Adipocyte (in vitro differentiated cells): ENCODE measurements around the gene FRG2C.
A peak's percentile ranks its signal among the peaks of the same experiment; 100 is the strongest.
"Not testable (repeated sequence)": the region's sequence is repeated elsewhere in the genome, so short reads cannot be mapped to it uniquely, and the experiment has no call there.

Source experiments
- DNase-seq: peaks from one replicate; pipeline ENCODE4 v3.0.0-alpha.2; 2015; ENCODE audit warnings: low read depth
- H3K27me3 ChIP-seq: replicated peaks from 2 replicates; pipeline ENCODE4 v1.7.0; 2013; ENCODE audit warnings: mild to moderate bottlenecking, low read length, moderate library complexity; ENCODE audit not compliant: control insufficient read depth, insufficient read depth
- H3K36me3 ChIP-seq: 2 replicates; pipeline ENCODE4 v1.7.0; 2013; ENCODE audit warnings: low read length, mild to moderate bottlenecking, moderate library complexity; ENCODE audit not compliant: control insufficient read depth, insufficient read depth, severe bottlenecking
- H3K4me1 ChIP-seq: 2 replicates; pipeline ENCODE4 v1.7.0; 2013; ENCODE audit warnings: mild to moderate bottlenecking, low read length, moderate library complexity; ENCODE audit not compliant: control insufficient read depth, insufficient read depth
- H3K4me3 ChIP-seq: 2 replicates; pipeline ENCODE4 v1.7.0; 2013; ENCODE audit warnings: mild to moderate bottlenecking, low read length, moderate library complexity
- H3K9ac ChIP-seq: 2 replicates; pipeline ENCODE4 v1.7.0; 2013; ENCODE audit warnings: mild to moderate bottlenecking, low read length, moderate library complexity
- H3K9me3 ChIP-seq: 2 replicates; pipeline ENCODE4 v1.7.0; 2013; ENCODE audit warnings: mild to moderate bottlenecking, low read length, moderate library complexity; ENCODE audit not compliant: control insufficient read depth

The FRG2C gene

DNA sequence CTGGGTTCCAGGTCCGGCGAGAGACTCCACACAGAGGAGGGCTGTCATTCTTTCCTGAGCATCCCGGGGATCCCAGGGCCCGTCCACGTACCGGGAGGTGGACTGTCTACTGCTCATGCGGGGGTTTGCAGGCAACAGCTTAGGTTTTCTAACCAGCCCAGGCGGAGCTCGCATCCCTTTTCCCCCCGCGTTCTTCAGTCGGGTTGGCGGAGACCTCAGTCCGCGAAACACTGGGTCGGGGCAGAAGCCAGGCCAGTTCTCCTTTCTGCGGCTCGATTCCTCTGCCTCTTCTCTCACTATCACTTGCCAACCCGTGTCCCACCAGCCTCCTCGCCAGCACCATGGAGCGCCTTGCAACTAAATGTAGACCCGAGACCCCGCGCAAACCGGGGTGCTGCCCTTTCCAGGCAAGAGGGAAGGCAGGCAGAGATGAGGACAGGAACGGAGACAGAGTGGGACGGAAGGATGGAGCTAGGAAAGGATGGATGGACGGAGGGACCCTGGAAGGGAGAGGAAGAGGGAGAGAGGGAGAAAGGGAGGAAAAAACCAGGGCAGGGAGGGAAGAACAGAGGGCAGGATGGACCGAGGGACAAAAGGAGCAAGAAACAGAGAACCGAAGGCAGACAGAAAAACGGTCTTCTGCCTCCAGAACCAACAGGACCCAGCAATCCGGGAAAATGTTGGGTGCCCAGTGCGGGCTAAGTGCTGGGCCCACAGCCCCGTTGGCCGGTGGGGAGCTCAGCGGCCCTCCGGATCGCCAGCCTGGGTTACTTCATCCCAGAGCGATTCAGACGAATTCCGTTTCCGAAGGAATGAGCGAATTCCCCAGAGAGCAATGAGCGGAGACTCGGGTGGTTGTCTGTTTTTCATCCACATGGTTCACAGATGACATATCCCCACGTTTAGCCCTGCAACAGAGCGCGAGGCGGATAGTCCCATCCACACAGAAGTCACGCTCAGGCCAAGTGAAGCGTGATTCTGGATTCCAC is 6.5 kb downstream of the FRG2C start:
- H3K36me3 ChIP-seq, H3K27me3 ChIP-seq, H3K4me1 ChIP-seq, H3K9me3 ChIP-seq: not testable (repeated sequence)
- Histone ChIP-seq H3K4me3 (peak overlapping the region; percentile 73), H3K9ac (peak overlapping the region; percentile 24)
- DNase-seq = peak; percentile 89

DNA sequence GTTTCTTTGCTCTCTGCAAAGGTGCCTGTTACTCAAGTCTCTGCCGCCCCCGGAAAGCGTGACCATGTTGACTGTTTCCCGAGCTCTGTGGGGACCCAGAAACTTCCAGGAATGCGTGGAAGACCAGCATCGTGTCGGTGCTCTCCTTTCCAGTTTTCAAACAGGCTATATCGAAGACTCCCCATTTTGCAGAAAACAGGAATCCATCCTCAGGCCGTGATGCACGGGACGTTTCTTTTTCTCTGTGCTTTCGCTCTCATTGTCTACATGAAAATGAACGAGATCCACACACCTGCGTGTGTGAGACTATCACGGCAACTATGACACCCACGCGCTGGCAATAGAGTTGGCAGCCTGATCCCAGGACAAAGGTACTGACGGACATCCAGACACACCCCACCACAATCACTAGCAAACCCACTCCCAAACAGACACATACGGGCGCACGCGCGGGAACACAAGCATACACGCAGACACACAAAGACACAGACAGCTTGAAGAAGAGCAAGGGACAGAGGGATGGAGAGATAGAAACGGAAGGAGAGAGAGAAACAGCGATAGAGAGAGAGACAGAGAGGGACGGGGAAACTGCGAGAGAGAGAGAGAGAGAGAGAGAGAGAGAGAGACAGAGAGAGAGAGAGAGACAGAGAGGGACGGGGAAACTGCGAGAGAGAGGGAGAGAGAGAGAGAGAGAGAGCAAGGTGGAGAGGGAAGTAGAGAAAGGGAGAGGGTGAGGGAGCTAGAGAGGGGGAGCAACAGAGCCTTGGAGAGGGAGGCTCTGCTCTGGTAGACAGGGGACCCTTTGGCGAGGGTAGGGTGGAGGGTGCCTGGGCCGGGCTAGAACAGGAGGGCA is 7.4 kb downstream of the FRG2C start:
- H3K4me1 ChIP-seq, H3K9ac ChIP-seq, H3K9me3 ChIP-seq, DNase-seq, H3K27me3 ChIP-seq, H3K36me3 ChIP-seq: not testable (repeated sequence)
- H3K4me3 ChIP-seq = peak overlapping the region; percentile 73

DNA sequence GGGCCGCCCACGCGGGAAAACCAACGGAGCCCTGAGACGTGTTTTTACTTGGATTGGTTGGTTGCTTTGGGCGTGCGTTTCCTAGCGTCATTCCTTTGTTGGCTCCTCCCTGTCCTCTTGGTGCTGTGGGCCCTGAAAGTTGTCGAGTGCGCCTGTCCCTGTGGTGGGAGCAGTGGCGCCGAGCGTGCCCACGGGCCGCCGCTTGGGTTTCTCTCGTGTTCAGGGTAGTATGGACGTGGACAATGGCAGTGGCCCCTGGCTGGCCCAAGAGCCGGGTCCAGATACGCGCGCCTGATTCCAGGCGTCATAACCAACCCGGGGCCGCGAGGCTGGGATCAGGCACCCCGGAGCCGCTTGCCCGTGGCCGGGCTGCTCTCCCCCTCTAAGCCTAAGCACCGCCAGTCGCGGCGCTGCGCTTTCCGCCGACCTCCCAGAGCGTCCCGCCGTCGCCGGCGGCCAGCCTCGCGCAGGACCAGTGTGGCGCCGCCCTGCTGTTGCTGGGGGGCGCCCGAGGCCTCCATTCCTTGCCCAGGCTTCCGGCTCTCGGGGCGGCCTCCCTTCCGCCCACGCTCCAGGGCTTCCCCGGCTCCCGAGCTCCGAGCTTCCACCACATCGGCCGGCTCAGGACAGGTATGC is 8.1 kb downstream of the FRG2C start:
- H3K9ac ChIP-seq = peak overlapping the region; percentile 77
- H3K9me3 ChIP-seq, H3K36me3 ChIP-seq, H3K27me3 ChIP-seq, H3K4me1 ChIP-seq: not testable (repeated sequence)
- H3K4me3 ChIP-seq = peak overlapping the region; percentile 73
- DNase-seq = peak; percentile 93

DNA sequence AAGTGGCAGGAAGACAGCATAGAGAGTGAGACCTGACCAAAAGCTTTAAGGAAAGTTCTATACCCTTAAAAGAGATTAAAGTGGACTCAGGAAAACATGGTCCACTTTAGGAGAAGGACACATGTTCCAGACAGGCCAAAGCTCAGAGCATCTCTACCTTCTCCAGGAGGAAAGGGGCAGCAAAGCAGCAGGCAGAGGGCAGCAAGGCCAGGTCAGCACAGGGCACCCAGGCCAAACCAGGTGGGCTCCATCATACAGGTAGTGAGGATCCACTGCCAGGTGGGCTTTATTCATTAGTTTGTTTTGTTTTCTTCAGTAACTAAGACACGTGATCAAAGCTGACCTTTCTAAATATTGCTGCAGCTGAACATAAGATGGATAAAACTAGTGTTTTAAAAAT is 19.8 kb downstream of the FRG2C start:
- not testable (repeated sequence) for H3K4me3 ChIP-seq, H3K9ac ChIP-seq, DNase-seq, H3K9me3 ChIP-seq, H3K27me3 ChIP-seq, H3K4me1 ChIP-seq, H3K36me3 ChIP-seq

DNA sequence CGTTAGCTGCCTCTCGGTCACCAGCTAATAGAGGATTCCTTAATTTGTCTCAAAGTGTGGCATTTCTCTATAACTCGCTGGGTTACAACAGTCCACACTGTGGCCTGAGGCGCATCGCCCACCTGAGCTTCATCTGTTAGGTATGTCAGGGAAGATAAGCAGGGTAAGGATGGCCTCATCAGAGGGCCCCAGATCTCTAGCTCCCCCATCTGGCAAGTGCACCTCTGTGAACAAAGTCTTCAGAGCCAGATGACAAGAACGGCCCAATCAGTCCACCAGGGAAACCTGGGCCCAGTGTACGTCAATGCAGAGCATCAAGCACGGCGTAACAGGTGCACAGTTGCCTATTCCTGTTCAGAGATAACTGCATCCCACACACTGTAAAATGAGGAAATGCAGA is 23.2 kb downstream of the FRG2C start:
- H3K4me1 ChIP-seq = no peaks in the 10 kb centered on the region
- no peaks in the 10 kb centered on the region for H3K36me3 ChIP-seq
- no peak overlapping the region for H3K9ac ChIP-seq
- no peaks in the 10 kb centered on the region for H3K27me3 ChIP-seq
- no peak overlapping the region for H3K4me3 ChIP-seq
- H3K9me3 ChIP-seq = no peaks in the 10 kb centered on the region
- DNase-seq = no peak

DNA sequence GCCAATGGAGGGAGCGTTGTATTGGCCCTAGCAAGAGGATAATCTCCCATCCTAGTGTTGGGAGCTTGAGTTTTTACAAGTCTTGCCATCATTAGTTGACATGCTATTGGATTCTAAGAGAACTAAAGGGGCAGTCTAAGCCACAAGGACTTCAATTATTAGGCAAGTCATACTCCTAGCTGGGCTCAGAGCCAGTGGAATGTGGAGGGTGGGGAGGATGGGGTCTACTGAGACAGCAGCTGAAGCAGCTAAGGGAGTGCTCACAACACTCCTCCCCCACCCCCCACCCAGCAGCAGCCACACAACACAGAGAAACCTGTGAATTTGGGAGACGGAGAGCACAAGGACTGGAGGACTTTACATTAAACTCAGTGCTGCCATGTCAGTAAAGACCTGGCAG is 27.9 kb downstream of the FRG2C start:
- no peaks in the 10 kb centered on the region for H3K36me3 ChIP-seq
- no peaks in the 10 kb centered on the region for H3K4me1 ChIP-seq
- H3K9me3 ChIP-seq = peaks cover 12% of the 10 kb centered on the region
- no peak overlapping the region for H3K4me3 ChIP-seq
- H3K27me3 ChIP-seq = no peaks in the 10 kb centered on the region
- no peak for DNase-seq
- no peak overlapping the region for H3K9ac ChIP-seq
